ENCODE results near the gene KRTAP6-2.

KRTAP6-2 gene

GRCh38 chr21:30625449-30626165 is 26.9 kb upstream of the KRTAP6-2 start:
- TF ChIP-seq CTCF (IDR thresholded peaks at IDR 0.05; ENCODE audit: insufficient read depth, low read depth, low read length, missing control alignments), result no peak
- no peak overlapping the region for H3K4me3 ChIP-seq (ENCODE audit: low read depth, low read length)

GRCh38 chr21:30623362-30623761 is 24.7 kb upstream of the KRTAP6-2 start:
- H3K4me3 ChIP-seq (ENCODE audit: low read depth, low read length), result no peak overlapping the region
- no peak for DNase-seq (ENCODE audit: low read depth)
- TF ChIP-seq CTCF (IDR thresholded peaks at IDR 0.05; ENCODE audit: insufficient read depth, low read depth, low read length, missing control alignments), result no peak

More at GRCh38 chr21:30625449-30626165, 26.9 kb upstream of the KRTAP6-2 start:
- no peak for DNase-seq (ENCODE audit: low read depth)

- DNase-seq (ENCODE audit: low read depth), result no peak
- TF ChIP-seq CTCF (IDR thresholded peaks at IDR 0.05; ENCODE audit: insufficient read depth, low read depth, low read length, missing control alignments), result no peak
- no peak within 1 kb of the TSS for H3K4me3 ChIP-seq (ENCODE audit: low read depth, low read length)
These were observed 21.8 kb upstream of the KRTAP6-2 start, which contains the start of gene KRTAP20-4 for GRCh38 chr21:30620522-30620921. Gene KRTAP20-4, plus strand, starts transcription at chr21:30620627.

- no peak for DNase-seq (ENCODE audit: low read depth)
- no peak for TF ChIP-seq CTCF (IDR thresholded peaks at IDR 0.05; ENCODE audit: insufficient read depth, low read depth, low read length, missing control alignments)
- no peak overlapping the region for H3K4me3 ChIP-seq (ENCODE audit: low read depth, low read length)
These were observed 21.4 kb upstream of the KRTAP6-2 start for GRCh38 chr21:30620080-30620479.

- H3K4me3 ChIP-seq (ENCODE audit: low read depth, low read length), result no peak within 1 kb of the TSS
- DNase-seq (ENCODE audit: low read depth), result no peak
- no peak for TF ChIP-seq CTCF (IDR thresholded peaks at IDR 0.05; ENCODE audit: insufficient read depth, low read depth, low read length, missing control alignments)
These were observed 17.4 kb upstream of the KRTAP6-2 start, which contains the start of gene KRTAP20-1 for GRCh38 chr21:30616125-30616524. Gene KRTAP20-1, plus strand, starts transcription at chr21:30616425. Its CDS starts 30 bp downstream, at chr21:30616455.

GRCh38 chr21:30615199-30615598 is 16.5 kb upstream of the KRTAP6-2 start:
- TF ChIP-seq CTCF (IDR thresholded peaks at IDR 0.05; ENCODE audit: insufficient read depth, low read depth, low read length, missing control alignments), result no peak
- DNase-seq (ENCODE audit: low read depth), result no peak
- H3K4me3 ChIP-seq (ENCODE audit: low read depth, low read length), result no peak overlapping the region

GRCh38 chr21:30613836-30614235 is 15.1 kb upstream of the KRTAP6-2 start, which contains the start of gene KRTAP6-1:
Gene KRTAP6-1, minus strand, starts transcription at chr21:30613930. Its CDS starts 26 bp downstream, at chr21:30613904.
- no peak within 1 kb of the TSS for H3K4me3 ChIP-seq (ENCODE audit: low read depth, low read length)
- no peak for DNase-seq (ENCODE audit: low read depth)
- no peak for TF ChIP-seq CTCF (IDR thresholded peaks at IDR 0.05; ENCODE audit: insufficient read depth, low read depth, low read length, missing control alignments)

Data from GM12865 (cell line).